Thymus (tissue), 11 donors: Measurements from ENCODE around the gene ISM1. TPM values are rescaled to one million over a fixed set of nuclear protein-coding genes. Genes with fewer than 3 reads are reported as not detected.

Experiments
- DNase-seq, 9 donors: peaks; one replicate each; pipeline ENCODE4 v3.0.0-alpha.2; 2013; ENCODE audit warnings: low spot score in 9 of 9, low read depth in 6 of 9, missing footprints in 1 of 9
- H3K27ac ChIP-seq, 2 donors: one replicate each; pipeline ENCODE4 v1.5.1; 2013; ENCODE audit warnings: control low read depth in 1 of 2, low read depth in 1 of 2, low read length in 1 of 2, mild to moderate bottlenecking in 1 of 2, moderate library complexity in 1 of 2
- H3K27me3 ChIP-seq, 2 donors: one replicate each; pipeline ENCODE4 v1.5.1; 2013; ENCODE audit warnings: low read length in 1 of 2; ENCODE audit not compliant: control insufficient read depth in 2 of 2, insufficient read depth in 1 of 2
- H3K36me3 ChIP-seq, 2 donors: one replicate each; pipeline ENCODE4 v1.5.1; 2013; ENCODE audit warnings: low read length in 1 of 2, mild to moderate bottlenecking in 1 of 2, moderate library complexity in 1 of 2; ENCODE audit not compliant: control insufficient read depth in 2 of 2, insufficient read depth in 2 of 2
- H3K4me1 ChIP-seq, 2 donors: one replicate each; pipeline ENCODE4 v1.5.1; 2013; ENCODE audit warnings: low read length in 2 of 2; ENCODE audit not compliant: control insufficient read depth in 2 of 2, insufficient read depth in 2 of 2
- H3K4me3 ChIP-seq, 2 donors: one replicate each; pipeline ENCODE4 v1.5.1; 2013; ENCODE audit warnings: low read length in 2 of 2, control low read depth in 1 of 2, mild to moderate bottlenecking in 1 of 2
- H3K9me3 ChIP-seq, 2 donors: one replicate each; pipeline ENCODE4 v1.5.1; 2013; ENCODE audit warnings: low read length in 1 of 2, mild to moderate bottlenecking in 1 of 2; ENCODE audit not compliant: control insufficient read depth in 2 of 2, insufficient read depth in 1 of 2
- WGBS: extraction: QIAGEN DNeasy Blood & Tissue Kit; methylation state at CpG from one replicate; pipeline ENCODE4 v1.1.7; 2013; 5-methylcytosine and 5-hydroxymethylcytosine counted together
- polyA plus RNA-seq: library from polyadenylated mRNA; stranded (reverse); fragments of 200-250 nt; gene quantifications from one replicate; pipeline ENCODE4 v1.2.3, GENCODE V29; 2013
- total RNA-seq: library from RNA; stranded (reverse); fragments of 120-200 nt; gene quantifications from one replicate; pipeline ENCODE4 v1.2.4, GENCODE V29; 2013
- donor health status: healthy.

Gene ISM1
- total and polyA plus RNA-seq, 2 donors, result 0.66 to 1.2 TPM

DNA sequence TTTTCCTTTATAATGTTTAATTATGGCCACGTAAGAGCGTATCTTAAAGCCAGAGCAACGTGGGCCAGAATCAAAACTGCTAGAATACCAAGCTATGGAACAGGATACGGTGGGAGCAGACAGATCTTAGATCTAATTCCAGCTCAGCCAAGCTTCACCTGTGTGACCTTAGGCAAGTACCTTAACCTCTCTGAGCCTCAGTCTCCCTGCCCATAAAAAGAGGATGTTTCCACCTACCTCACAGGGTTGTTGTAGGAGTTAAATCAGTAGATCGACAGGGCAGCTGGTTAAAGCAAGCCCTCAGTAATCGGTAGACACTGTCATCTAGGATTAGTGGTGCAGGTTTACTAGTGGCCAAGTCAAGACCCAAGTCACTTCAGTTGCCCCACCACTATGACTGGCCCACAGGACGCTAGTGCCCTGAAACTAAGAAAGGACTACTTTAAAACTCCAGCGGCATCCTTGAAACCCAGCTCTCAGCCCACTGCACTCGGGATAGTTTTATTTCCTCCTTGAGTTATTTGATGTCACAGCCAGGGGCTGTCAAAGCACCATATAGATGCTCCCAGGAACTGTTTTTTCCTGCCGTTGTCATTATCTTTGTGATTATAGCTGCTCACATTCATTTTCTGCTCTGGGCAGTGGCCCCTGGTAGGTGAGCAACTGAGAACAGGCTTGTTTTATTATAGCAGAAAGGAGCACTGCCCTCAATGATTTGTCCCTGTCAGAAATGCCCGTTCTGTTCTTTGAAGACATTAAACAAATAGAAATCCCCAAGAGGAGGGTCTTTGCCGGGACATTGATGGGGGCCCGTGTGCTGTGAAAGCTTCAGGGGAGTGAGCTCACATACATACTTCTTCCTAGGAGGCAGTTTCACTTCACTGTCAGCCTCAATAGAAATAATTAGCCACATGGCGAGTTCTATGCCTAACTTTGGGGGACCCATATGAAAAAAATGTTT, 63.1 kb downstream of the ISM1 start:
- no peak for DNase-seq
- H3K9me3 ChIP-seq, result peaks cover 0 to 3% of the 10 kb centered on the region in 2 donors
- H3K27ac ChIP-seq, result no peak overlapping the region
- 94% methylated on average over 14 of the region's 14 CpGs for WGBS
- H3K4me1 ChIP-seq, result peaks cover 4 to 7% of the 10 kb centered on the region in 2 donors
- H3K27me3 ChIP-seq, result no peaks in the 10 kb centered on the region
- no peak overlapping the region for H3K4me3 ChIP-seq
- no peaks in the 10 kb centered on the region for H3K36me3 ChIP-seq

GRCh38 chr20:13284830-13285229, 63.8 kb downstream of the ISM1 start:
- DNase-seq, result no peak
- Histone ChIP-seq H3K4me3 (no peak overlapping the region), H3K27me3 (no peaks in the 10 kb centered on the region), H3K9me3 (no peaks in the 10 kb centered on the region), H3K27ac (no peak overlapping the region), H3K36me3 (no peaks in the 10 kb centered on the region), H3K4me1 (peaks cover 6 to 7% of the 10 kb centered on the region in 2 donors)
- WGBS, result 50% methylated on average over 1 of the region's 1 CpG

GRCh38 chr20:13285408-13285807, 64.3 kb downstream of the ISM1 start:
- Histone ChIP-seq H3K27me3 (no peaks in the 10 kb centered on the region), H3K27ac (no peak overlapping the region), H3K36me3 (no peaks in the 10 kb centered on the region), H3K4me3 (no peak overlapping the region), H3K9me3 (no peaks in the 10 kb centered on the region), H3K4me1 (peaks cover 6 to 7% of the 10 kb centered on the region in 2 donors)
- 97% methylated on average over 6 of the region's 6 CpGs for WGBS
- no peak for DNase-seq

DNA sequence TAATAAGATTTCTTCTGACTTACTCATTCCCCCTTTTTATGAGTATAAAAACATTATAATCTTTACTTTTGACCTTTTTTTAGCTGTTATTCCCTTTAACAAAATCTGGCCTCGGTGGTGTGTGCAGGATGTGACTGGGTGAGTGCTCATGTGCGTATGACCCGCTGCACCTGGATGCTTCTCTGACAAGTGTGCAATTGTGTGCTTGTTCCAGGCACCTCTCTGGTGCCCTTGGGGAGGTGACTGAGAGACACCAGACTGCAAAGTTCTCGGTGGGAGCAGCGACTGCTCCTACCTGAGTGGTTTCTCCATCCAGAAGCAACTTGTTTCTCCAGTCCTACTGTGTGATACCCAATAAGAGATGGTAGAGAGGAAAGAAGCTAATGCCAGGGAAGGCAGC, 65.0 kb downstream of the ISM1 start:
- 94% methylated on average over 5 of the region's 5 CpGs for WGBS
- peaks cover 6 to 7% of the 10 kb centered on the region in 2 donors for H3K4me1 ChIP-seq
- DNase-seq, result no peak
- no peaks in the 10 kb centered on the region for H3K36me3 ChIP-seq
- no peaks in the 10 kb centered on the region for H3K9me3 ChIP-seq
- H3K27me3 ChIP-seq, result no peaks in the 10 kb centered on the region
- no peak overlapping the region for H3K4me3 ChIP-seq
- no peak overlapping the region for H3K27ac ChIP-seq

DNA sequence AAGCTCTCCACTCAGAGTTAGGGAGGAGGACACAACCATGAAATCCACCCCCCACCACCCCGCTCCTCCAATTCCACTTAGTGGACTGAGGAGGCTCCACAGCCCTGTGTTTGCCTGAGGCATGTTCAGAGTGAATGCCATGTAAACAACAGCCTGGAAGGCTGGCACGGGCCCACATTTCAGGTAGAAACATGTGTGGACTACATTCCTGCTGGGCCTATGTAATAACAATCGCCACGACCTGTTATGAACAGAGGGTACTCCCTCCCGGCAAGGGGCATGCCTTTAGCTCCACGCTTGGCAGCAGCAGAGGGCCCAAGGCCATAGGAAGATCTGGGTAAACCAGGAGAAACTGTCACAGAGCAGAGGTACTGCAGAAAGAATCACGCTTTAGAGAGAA, 65.5 kb downstream of the ISM1 start:
- Histone ChIP-seq H3K27me3 (no peaks in the 10 kb centered on the region), H3K4me1 (peaks cover 3 to 5% of the 10 kb centered on the region in 2 donors), H3K36me3 (no peaks in the 10 kb centered on the region), H3K4me3 (no peak overlapping the region), H3K27ac (no peak overlapping the region), H3K9me3 (no peaks in the 10 kb centered on the region)
- no peak for DNase-seq
- 94% methylated on average over 7 of the region's 7 CpGs for WGBS

DNA sequence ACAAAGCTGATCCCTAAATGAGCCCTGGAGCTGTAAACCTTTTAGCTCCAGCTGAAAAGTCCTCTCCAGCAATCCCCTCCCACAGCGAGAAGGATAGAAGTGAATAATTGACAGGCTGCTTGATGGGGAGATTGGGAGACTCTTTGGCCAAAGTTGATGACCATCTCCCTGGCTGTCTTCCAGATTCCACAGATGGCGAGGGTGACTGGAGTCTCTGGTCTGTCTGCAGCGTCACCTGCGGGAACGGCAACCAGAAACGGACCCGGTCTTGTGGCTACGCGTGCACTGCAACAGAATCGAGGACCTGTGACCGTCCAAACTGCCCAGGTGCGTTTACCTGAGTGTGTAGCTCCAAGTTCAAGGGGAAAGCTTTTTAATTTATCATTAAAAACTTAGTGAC, 67.3 kb downstream of the ISM1 start:
- no peaks in the 10 kb centered on the region for H3K9me3 ChIP-seq
- WGBS, result 96% methylated on average over 12 of the region's 12 CpGs
- peaks cover 0 to 2% of the 10 kb centered on the region in 2 donors for H3K4me1 ChIP-seq
- no peaks in the 10 kb centered on the region for H3K36me3 ChIP-seq
- DNase-seq, result no peak
- H3K4me3 ChIP-seq, result no peak overlapping the region
- no peaks in the 10 kb centered on the region for H3K27me3 ChIP-seq
- H3K27ac ChIP-seq, result no peak overlapping the region

DNA sequence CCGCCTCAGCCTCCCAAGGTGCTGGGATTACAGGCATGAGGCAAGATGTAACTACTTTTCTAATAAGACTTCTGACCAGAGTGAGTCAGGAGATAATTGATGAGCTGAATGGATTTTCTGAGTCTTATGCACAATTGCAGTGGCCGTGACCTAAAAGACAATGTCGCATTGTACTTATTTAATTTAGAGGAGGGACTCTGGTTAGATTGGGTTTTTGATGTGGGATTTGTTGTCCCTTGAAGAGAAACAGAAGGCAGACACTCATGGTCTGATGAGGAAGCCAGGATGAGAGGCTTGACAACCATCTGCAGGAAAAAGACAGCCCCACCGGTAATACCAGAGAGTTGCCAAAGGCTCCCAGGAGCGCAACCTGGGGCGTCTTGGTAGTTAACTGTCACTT, 68.0 kb downstream of the ISM1 start:
- Histone ChIP-seq H3K36me3 (no peaks in the 10 kb centered on the region), H3K4me1 (peaks cover 0 to 2% of the 10 kb centered on the region in 2 donors), H3K9me3 (no peaks in the 10 kb centered on the region), H3K27ac (no peak overlapping the region), H3K27me3 (no peaks in the 10 kb centered on the region), H3K4me3 (no peak overlapping the region)
- DNase-seq, result no peak
- WGBS, result 41% methylated on average over 6 of the region's 6 CpGs

DNA sequence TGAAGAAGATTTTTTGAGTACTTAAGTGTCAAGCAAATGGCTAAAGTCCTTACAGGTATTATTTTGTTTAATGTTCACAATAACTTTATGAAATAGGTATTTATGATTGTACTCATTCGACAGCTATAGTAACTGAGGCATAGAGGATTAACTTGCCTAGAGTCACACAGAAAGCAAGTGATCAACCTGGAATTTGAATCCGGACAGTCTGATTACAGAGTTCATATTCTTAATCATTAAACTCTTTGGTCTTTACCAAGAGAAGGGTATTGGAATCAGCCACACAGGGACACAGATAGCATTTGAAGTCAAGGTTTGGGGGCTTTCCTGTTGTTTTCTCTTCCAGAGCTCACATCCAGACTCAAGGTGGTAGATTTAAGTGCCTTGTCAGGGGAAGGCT, 69.7 kb downstream of the ISM1 start:
- 98% methylated on average over 2 of the region's 2 CpGs for WGBS

GRCh38 chr20:13291157-13291556, 70.1 kb downstream of the ISM1 start:
- H3K27ac ChIP-seq, result no peak overlapping the region
- no peaks in the 10 kb centered on the region for H3K9me3 ChIP-seq
- no peaks in the 10 kb centered on the region for H3K36me3 ChIP-seq
- H3K4me3 ChIP-seq, result no peak overlapping the region
- no peak for DNase-seq
- 95% methylated on average over 5 of the region's 5 CpGs for WGBS
- no peaks in the 10 kb centered on the region for H3K27me3 ChIP-seq
- H3K4me1 ChIP-seq, result peaks cover 0 to 2% of the 10 kb centered on the region in 2 donors

More for the DNA sequence above, 69.7 kb downstream of the ISM1 start:
- H3K27ac ChIP-seq, result no peak overlapping the region
- no peak for DNase-seq
- H3K36me3 ChIP-seq, result no peaks in the 10 kb centered on the region
- no peak overlapping the region for H3K4me3 ChIP-seq
- H3K9me3 ChIP-seq, result no peaks in the 10 kb centered on the region
- H3K27me3 ChIP-seq, result no peaks in the 10 kb centered on the region
- peaks cover 0 to 2% of the 10 kb centered on the region in 2 donors for H3K4me1 ChIP-seq
